Measurements from ENCODE around the gene AQP10.
A peak's percentile ranks its signal among the peaks of the same experiment; 100 is the strongest.
"Not testable (repeated sequence)": the region's sequence is repeated elsewhere in the genome, so short reads cannot be mapped to it uniquely, and the experiment has no call there.

AQP10 gene

DNA sequence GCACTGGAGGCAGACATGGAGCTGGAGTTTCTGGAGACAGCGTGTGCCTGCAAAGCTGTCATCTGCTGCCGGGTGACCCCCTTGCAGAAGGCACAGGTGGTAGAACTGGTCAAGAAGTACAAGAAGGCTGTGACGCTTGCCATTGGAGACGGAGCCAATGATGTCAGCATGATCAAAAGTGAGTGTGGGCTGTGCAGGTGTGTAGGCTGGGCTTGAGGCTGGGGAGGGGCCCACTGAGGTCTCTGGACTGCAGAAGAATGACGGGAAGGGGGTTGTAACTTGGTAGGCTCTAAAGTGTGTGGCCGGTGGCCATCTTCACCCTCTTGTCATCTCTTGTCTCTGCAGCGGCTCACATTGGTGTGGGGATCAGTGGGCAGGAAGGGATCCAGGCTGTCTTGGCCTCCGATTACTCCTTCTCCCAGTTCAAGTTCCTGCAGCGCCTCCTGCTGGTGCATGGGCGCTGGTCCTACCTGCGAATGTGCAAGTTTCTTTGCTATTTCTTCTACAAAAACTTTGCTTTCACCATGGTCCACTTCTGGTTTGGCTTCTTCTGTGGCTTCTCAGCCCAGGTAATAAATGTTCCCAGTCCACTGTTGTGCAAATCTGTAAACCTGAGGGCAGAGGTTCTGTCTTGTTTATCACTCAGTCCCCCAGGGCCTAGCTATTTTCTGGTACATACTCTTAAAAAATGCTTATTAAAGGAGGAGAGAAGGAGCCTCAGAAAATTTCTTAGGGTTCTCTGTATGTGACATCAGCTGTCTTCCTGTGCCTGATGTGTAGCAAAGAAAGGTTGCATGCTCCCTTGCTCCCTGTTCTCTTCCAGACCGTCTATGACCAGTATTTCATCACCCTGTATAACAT, 24.3 kb downstream of the AQP10 start:
- peak in 2 of 3 experiments; percentile 45 to 63 for DNase-seq (ENCODE audit: low read depth in 3 of 3)

DNA sequence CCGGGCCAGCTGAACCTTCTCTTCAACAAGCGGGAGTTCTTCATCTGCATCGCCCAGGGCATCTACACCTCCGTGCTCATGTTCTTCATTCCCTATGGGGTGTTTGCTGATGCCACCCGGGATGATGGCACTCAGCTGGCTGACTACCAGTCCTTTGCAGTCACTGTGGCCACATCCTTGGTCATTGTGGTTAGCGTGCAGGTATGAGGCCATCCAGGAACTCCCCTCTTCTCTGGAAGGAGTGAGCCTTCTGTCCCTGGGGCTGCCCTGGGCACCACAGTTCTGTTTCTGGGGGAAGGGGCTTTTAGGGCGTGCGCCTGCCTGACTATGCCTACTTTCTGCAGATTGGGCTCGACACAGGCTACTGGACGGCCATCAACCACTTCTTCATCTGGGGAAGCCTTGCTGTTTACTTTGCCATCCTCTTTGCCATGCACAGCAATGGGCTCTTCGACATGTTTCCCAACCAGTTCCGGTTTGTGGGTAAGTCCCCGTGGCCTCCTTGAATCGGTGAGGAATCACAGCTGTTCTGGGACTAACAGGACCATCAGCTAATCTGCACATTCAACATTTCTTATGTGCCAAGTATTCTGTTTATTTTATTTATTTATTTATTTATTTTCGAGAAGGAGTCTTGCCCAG, 25.5 kb downstream of the AQP10 start:
- DNase-seq (ENCODE audit: low read depth in 3 of 3) = no peak

- DNase-seq (ENCODE audit: low read depth in 3 of 3) = no peak
Measured at GRCh38 chr1:154347961-154348360, 27.1 kb downstream of the AQP10 start.

DNA sequence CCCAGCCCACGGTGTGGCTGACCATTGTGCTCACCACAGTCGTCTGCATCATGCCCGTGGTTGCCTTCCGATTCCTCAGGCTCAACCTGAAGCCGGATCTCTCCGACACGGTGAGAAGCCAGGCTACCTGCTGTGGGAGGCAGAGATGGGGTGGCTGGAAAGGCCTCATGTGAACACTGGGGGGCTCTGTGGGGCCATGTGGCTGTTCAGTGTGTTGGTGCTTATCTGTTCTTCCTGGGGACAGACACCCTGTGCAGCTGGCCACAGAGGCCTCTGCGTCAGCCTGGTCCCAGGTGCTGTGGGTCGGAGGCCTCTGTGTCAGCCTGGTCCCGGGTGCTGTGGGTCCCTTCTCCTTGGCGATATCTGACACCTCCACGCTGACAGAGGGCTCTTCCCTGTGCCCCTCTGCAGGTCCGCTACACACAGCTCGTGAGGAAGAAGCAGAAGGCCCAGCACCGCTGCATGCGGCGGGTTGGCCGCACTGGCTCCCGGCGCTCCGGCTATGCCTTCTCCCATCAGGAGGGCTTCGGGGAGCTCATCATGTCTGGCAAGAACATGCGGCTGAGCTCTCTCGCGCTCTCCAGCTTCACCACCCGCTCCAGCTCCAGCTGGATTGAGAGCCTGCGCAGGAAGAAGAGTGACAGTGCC, 27.7 kb downstream of the AQP10 start:
- DNase-seq (ENCODE audit: low read depth in 3 of 3) = no peak

- no peak for DNase-seq (ENCODE audit: low read depth in 3 of 3)
Measured at GRCh38 chr1:154349121-154349520, 28.2 kb downstream of the AQP10 start.

DNA sequence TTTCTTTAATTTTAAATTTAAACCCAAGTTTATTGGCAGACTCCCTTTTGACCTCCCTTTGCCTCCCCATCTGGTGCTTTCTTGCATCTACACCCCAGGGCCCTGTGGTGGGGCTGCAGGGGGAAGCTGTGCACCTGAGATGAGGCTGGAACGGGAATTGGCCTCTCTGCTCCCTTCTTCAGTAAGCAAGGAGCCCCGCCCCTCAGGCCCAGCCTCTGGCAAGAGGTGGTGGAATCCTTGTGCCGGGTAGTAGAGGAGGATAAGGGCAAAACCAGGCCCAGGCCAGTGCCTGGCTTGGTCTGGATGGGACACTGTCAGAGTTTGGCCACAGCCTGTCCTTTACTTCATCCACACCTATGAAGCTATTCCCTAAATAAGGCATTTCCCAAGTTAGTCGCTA, 29.5 kb downstream of the AQP10 start:
- no peak for DNase-seq (ENCODE audit: low read depth in 3 of 3)

DNA sequence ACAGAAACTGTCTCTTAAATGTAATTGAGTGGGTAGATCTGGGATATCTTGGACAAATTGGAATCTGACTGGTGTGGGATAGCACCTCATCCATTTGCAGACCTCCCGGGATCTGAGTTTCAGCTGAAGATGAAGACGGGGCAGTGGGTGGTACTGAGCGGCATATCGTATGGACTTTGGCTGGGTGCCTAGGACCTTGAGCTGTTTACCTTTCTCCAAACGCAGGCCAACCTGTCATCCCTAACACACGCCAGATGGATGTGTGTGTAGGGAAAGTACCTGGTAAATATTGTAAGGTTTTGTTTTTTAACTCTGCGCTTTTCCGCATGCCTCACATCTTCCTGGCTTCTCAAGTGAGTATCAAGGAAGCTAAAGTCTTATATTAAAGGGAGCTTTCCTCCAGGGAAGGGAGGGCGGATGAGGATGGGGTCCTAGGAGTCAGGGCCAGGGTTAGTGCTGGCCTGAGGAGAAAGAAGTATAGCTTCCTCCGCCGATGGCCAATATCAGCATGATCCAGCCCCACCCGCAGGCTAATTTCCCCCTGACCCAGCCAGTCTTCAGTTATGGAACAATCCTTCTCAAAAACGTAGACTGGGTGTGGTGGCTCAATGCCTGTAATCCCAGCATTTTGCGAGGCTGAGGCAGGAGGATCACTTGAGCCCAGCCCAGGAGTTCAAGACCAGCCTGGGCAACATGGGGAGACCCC, 30.6 kb downstream of the AQP10 start:
- DNase-seq (ENCODE audit: low read depth in 3 of 3) = no peak

GRCh38 chr1:154352245-154352580, 31.3 kb downstream of the AQP10 start:
- DNase-seq (ENCODE audit: low read depth in 3 of 3) = no peak

DNA sequence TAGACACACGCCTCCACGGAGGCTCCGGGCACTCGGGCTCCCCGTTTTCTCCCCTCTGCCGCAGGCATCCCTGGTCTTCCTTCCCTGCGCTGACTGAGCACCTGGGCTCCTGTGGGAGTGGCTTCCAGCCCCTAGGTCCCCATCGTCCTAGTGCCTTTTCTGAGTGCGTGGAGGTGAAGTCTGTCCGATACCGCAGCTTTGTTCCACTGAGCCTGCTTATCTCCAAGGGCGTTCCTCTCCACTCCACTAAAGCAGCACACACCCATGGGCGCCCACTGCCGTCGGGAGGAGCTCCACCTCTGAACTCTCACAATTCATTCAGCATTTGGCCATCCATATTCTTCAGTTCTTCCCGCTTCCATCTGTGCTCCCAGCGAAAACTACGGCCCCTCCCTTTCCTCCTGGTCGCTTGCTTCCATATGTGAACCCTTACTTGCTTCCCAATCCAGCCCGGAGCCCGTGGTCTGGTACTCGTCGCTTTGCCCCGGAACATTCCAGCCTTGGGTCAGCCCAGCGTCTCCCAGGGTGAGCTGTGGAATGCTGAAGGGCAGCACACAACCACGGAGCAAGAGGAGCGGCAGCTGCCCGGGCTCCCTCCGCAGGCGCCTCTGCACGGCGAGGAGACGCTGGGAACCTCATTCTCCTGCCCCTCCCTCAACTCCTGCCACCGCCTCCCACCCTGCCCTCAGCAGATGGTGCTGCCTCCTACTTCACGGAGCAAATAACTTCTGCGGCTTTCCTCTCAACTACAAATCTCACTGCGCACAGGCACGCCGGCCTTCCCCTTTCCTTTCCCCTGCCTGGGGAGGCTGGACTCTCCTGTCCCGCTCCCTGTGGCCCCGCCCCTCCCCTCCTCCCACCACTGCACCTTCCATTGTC, 31.9 kb downstream of the AQP10 start:
- peak in 1 of 3 experiments; percentile 19 for DNase-seq (ENCODE audit: low read depth in 3 of 3)

DNA sequence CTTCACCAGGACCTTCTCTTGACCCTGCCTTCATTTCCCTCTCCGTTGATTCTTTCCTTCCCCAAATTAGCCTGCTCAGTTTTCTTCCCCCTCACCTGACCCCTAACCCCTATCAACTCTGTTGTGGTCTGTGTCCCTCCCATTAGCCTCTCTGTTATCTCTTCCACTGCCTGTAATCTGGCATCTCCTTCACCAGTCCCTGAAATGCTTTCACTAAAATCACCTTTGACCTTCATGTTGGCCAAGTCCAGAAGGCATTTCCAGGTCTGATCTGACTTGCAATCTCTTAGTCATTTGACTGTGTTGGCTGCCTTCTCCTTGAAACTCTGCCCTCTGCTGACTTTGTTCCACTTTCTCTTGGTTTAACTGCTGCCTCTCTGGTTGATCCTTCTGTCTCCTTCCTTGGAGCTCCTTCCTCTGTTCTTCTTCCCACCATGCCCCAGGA, 32.6 kb downstream of the AQP10 start:
- DNase-seq (ENCODE audit: low read depth in 3 of 3) = no peak

- DNase-seq (ENCODE audit: low read depth in 3 of 3) = no peak
Measured at GRCh38 chr1:154353966-154354365, 33.1 kb downstream of the AQP10 start.

DNA sequence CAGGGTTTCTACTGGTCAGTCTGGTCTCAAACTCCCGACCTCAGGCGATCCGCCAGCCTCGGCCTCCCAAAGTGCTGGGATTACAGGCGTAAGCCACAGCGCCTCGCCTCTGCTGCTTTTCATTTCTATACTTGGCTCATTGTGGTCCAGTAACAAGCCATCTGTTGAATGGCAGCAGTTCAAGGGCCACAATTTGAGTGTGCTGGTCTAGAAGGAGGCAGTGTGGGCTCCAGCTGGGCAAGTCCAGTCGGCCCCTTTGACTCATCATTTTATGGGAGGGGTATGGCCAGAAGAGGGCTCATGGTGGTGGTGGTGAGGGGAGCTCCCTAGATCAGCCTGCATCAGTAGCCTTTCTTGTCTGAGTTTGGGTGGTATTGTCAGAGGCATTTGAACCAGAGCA, 37.6 kb downstream of the AQP10 start:
- DNase-seq (ENCODE audit: low read depth in 3 of 3) = no peak

DNA sequence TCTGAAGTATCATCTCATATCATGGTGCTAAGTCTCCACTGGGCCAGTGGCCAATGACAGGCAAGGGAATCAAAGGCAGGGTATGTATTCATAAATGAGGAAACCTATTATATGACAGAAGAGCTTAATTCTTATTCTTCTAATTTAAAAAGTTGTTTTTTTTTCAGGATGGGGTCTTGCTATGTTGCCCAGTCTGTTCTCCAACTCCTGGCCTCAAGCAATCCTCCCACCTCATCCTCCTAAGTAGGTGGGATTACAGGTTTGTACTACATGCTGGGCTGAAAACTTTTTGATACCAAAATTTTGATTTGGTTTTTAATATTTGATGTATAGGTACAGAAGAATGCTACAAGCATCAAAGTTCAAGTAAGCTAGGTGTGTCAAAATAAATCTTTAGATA, 39.4 kb downstream of the AQP10 start:
- no peak for DNase-seq (ENCODE audit: low read depth in 3 of 3)

- not testable (repeated sequence) for DNase-seq (ENCODE audit: low read depth in 3 of 3)
Measured at GRCh38 chr1:154360881-154361280, 40.0 kb downstream of the AQP10 start.

DNA sequence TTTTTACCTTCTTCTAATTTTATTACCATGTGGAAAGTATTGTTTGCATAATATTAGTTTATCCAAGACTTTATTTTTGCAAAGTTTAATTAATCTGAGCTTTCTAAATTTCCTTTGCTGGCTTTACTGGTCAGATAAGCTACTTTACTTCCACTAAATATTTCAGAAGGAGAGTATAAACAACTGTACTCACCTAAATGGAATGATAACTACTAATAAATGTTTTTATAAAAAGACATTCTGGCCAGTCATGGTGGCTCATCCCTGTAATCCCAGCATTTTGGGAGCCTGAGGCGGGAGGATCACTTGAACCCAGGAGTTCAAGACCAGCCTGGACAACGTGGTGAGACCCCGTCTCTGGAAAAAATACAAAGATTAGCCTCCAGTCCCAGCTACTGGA, 40.5 kb downstream of the AQP10 start:
- no peak for DNase-seq (ENCODE audit: low read depth in 3 of 3)

DNA sequence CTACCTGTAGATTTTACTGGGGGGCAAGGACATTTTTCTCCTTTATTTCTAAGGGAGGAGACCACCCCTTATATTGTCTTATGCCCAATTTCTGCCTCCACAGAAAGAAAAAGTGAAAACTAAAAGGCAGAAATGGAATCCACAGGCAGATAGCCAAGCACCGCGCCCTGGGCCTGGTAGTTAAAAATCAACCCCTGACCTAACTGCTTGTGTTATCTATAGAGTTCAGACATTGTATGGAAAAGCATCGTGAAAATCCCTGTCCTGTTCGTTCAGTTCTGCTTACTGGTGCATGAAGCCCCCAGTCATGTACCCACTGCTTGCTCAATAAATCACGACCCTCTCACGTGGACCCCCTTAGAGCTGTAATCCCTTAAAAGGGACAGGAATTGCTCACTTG, 50.5 kb downstream of the AQP10 start:
- no peak for DNase-seq (ENCODE audit: low read depth in 3 of 3)

- not testable (repeated sequence) for DNase-seq (ENCODE audit: low read depth in 3 of 3)
Measured at GRCh38 chr1:154373777-154374357, 53.0 kb downstream of the AQP10 start.

All from stimulated activated CD4-positive, alpha-beta T cell treated with anti-CD3 and anti-CD28 coated beads, TNF-alpha, amount 100 ng/mL, for 4 hours (primary cell).